H1 (cell line): ENCODE results near the gene KDF1. TPM values are rescaled to one million over a fixed set of nuclear protein-coding genes. Genes with fewer than 3 reads are reported as not detected.

Source experiments
- CTCF ChIA-PET: fragments of 300-600 bp; sonication (Branson Sonifier 250); formaldehyde crosslinking; loops from one replicate; lab custom pipeline; 2021; ENCODE audit not compliant: partially characterized antibody; lab: Charles Lee
- POLR2A ChIA-PET: fragments of 300-600 bp; sonication (Branson Sonifier 250); formaldehyde crosslinking; loops from one replicate; lab custom pipeline; 2021; ENCODE audit warnings: inconsistent platforms; ENCODE audit not compliant: partially characterized antibody; lab: Charles Lee
- DNase-seq, 2 experiments: peaks; one replicate each; pipeline versions ENCODE4 v3.0.0 to v3.0.0-alpha.2; 2010 to 2022; ENCODE audit warnings: low spot score in 2 of 2, low read depth in 1 of 2, mixed read lengths in 1 of 2
- FAIRE-seq: peaks from 2 replicates; lab custom pipeline; 2011; peaks lifted over from hg19 to GRCh38; lab: Jason Lieb, UNC
- H2AFZ ChIP-seq: 2 replicates; pipeline ENCODE4 v1.8.1; 2012; ENCODE audit warnings: low read length, inconsistent platforms
- H2AK5ac ChIP-seq: 2 replicates; pipeline ENCODE4 v1.6.1; 2013; ENCODE audit warnings: low read depth, low read length
- H2BK120ac ChIP-seq: replicated peaks from 2 replicates; pipeline ENCODE3; 2013; ENCODE audit warnings: low read depth, low read length, inconsistent platforms
- H2BK12ac ChIP-seq: 2 replicates; pipeline ENCODE4 v1.6.1; 2013; ENCODE audit warnings: low read depth, low read length
- H2BK15ac ChIP-seq: 2 replicates; pipeline ENCODE4 v1.6.1; 2013; ENCODE audit warnings: low read length
- H2BK20ac ChIP-seq: 2 replicates; pipeline ENCODE4 v1.6.1; 2013; ENCODE audit warnings: low read length
- H2BK5ac ChIP-seq: 2 replicates; pipeline ENCODE4 v1.6.1; 2013; ENCODE audit warnings: low read depth, low read length
- H3K14ac ChIP-seq: 2 replicates; pipeline ENCODE4 v1.6.1; 2013; ENCODE audit warnings: inconsistent platforms; ENCODE audit not compliant: insufficient read length
- H3K18ac ChIP-seq: 2 replicates; pipeline ENCODE4 v1.6.1; 2013; ENCODE audit warnings: low read length; ENCODE audit errors: extremely low read depth
- H3K23ac ChIP-seq: 2 replicates; pipeline ENCODE4 v1.6.1; 2013; ENCODE audit warnings: inconsistent platforms; ENCODE audit not compliant: insufficient read length
- H3K23me2 ChIP-seq: 2 replicates; pipeline ENCODE4 v1.6.1; 2013; ENCODE audit warnings: low read depth, low read length
- H3K27ac ChIP-seq: 2 replicates; pipeline ENCODE4 v1.6.1; 2011; ENCODE audit warnings: low read depth, low read length, inconsistent platforms
- H3K27me3 ChIP-seq, 4 experiments: replicated peaks in 1 of 4; 1 replicate in 1 of 4; 2 replicates in 3 of 4; pipeline versions ENCODE4 v1.6.1 to v1.8.1; 2011 to 2013; ENCODE audit warnings: low read length in 3 of 4, mild to moderate bottlenecking in 3 of 4, inconsistent platforms in 2 of 4, mixed read lengths in 2 of 4, moderate library complexity in 1 of 4; ENCODE audit not compliant: control insufficient read depth in 3 of 4, insufficient read depth in 3 of 4; ENCODE audit errors: extremely low read depth in 1 of 4
- H3K36me3 ChIP-seq, 4 experiments: 2 replicates each; pipeline versions ENCODE4 v1.6.1 to v1.8.1; 2011 to 2013; ENCODE audit warnings: mild to moderate bottlenecking in 4 of 4, low read length in 3 of 4, moderate library complexity in 2 of 4, control low read depth in 1 of 4, inconsistent platforms in 1 of 4; ENCODE audit not compliant: insufficient read depth in 4 of 4, control insufficient read depth in 2 of 4
- H3K4ac ChIP-seq: replicated peaks from 2 replicates; pipeline ENCODE3; 2013; ENCODE audit warnings: low read length, low read depth, mixed read lengths, inconsistent platforms; ENCODE audit not compliant: insufficient read length
- H3K4me1 ChIP-seq, 4 experiments: replicated peaks in 1 of 4; 1 replicate in 1 of 4; 2 replicates in 3 of 4; pipeline versions ENCODE4 v1.6.1 to v1.8.1; 2011 to 2013; ENCODE audit warnings: low read length in 3 of 4, inconsistent platforms in 2 of 4, mixed read lengths in 1 of 4; ENCODE audit not compliant: insufficient read depth in 4 of 4, control insufficient read depth in 3 of 4
- H3K4me2 ChIP-seq, 2 experiments: 2 replicates each; pipeline versions ENCODE4 v1.6.1 to v1.8.1; 2011 to 2013; ENCODE audit warnings: low read depth in 2 of 2, low read length in 2 of 2, control low read depth in 1 of 2, inconsistent platforms in 1 of 2, mild to moderate bottlenecking in 1 of 2; ENCODE audit not compliant: insufficient read depth in 1 of 2
- H3K4me3 ChIP-seq, 4 experiments: fragments of 200-600, 300-600 bp in 1 of 4; sonication (generic), shearing (Covaris generic), sonication (Bioruptor Twin) in 1 of 4; 2 replicates each; pipeline versions ENCODE4 v1.5.1 to v1.8.1; 2011 to 2016; ENCODE audit warnings: low read length in 4 of 4, low read depth in 3 of 4, control low read depth in 2 of 4, inconsistent platforms in 2 of 4, mild to moderate bottlenecking in 2 of 4, mixed read lengths in 1 of 4, moderate library complexity in 1 of 4; ENCODE audit not compliant: insufficient read depth in 2 of 4; ENCODE audit errors: extremely low read depth in 1 of 4
- H3K56ac ChIP-seq: replicated peaks from 2 replicates; pipeline ENCODE3; 2013; ENCODE audit warnings: low read depth, mild to moderate bottlenecking, mixed read lengths, low read length, inconsistent platforms; ENCODE audit not compliant: insufficient read length
- H3K79me1 ChIP-seq: 2 replicates; pipeline ENCODE4 v1.6.1; 2013; ENCODE audit warnings: low read depth, low read length, control low read depth
- H3K79me2 ChIP-seq, 2 experiments: 2 replicates each; pipeline versions ENCODE4 v1.6.1 to v1.8.1; 2012 to 2013; ENCODE audit warnings: low read length in 2 of 2, mild to moderate bottlenecking in 2 of 2, inconsistent platforms in 1 of 2; ENCODE audit not compliant: insufficient read depth in 2 of 2, control insufficient read depth in 1 of 2
- H3K9ac ChIP-seq, 4 experiments: replicated peaks in 1 of 4; 1 replicate in 1 of 4; 2 replicates in 3 of 4; pipeline versions ENCODE4 v1.6.1 to v1.8.1; 2011 to 2013; ENCODE audit warnings: low read depth in 3 of 4, low read length in 3 of 4, control low read depth in 2 of 4, mild to moderate bottlenecking in 2 of 4, moderate library complexity in 2 of 4, inconsistent platforms in 1 of 4; ENCODE audit errors: extremely low read depth in 1 of 4
- H3K9me3 ChIP-seq, 2 experiments: 2 replicates each; pipeline versions ENCODE4 v1.6.1 to v1.8.1; 2012 to 2013; ENCODE audit warnings: mild to moderate bottlenecking in 2 of 2, moderate library complexity in 2 of 2, control low read depth in 1 of 2, inconsistent platforms in 1 of 2, low read depth in 1 of 2, low read length in 1 of 2, mixed read lengths in 1 of 2; ENCODE audit not compliant: insufficient read depth in 2 of 2
- H4K20me1 ChIP-seq, 2 experiments: replicated peaks in 1 of 2; 2 replicates each; pipeline versions ENCODE3 to v1.8.1; 2011 to 2013; ENCODE audit warnings: inconsistent platforms in 2 of 2, low read length in 2 of 2, mild to moderate bottlenecking in 1 of 2; ENCODE audit not compliant: insufficient read depth in 2 of 2, control insufficient read depth in 1 of 2
- H4K5ac ChIP-seq: 2 replicates; pipeline ENCODE4 v1.6.1; 2013; ENCODE audit warnings: low read length, low read depth, mixed read lengths, inconsistent platforms; ENCODE audit not compliant: insufficient read length
- H4K8ac ChIP-seq: 2 replicates; pipeline ENCODE4 v1.8.0; 2013; ENCODE audit warnings: mild to moderate bottlenecking, moderate library complexity, low read length, inconsistent platforms; ENCODE audit not compliant: insufficient read depth; ENCODE audit errors: extremely low read depth
- H4K91ac ChIP-seq: replicated peaks from 2 replicates; pipeline ENCODE3; 2013; ENCODE audit warnings: low read length, mixed read lengths, inconsistent platforms; ENCODE audit not compliant: insufficient read length
- GABPA ChIP-seq: IDR thresholded peaks from 2 replicates; pipeline ENCODE4 v1.6.1; 2011; ENCODE audit warnings: mild to moderate bottlenecking, low read length, moderate library complexity, borderline replicate concordance; ENCODE audit not compliant: insufficient read depth
- KDM1A ChIP-seq: fragments of 200-600, 300-600 bp; sonication (generic); IDR thresholded peaks from 2 replicates; pipeline ENCODE4 v1.7.1; 2016; ENCODE audit warnings: mild to moderate bottlenecking, low read length, borderline replicate concordance
- NANOG ChIP-seq: IDR thresholded peaks from 2 replicates; pipeline ENCODE4 v1.6.1; 2011; ENCODE audit warnings: low read length, low read depth, mild to moderate bottlenecking, inconsistent platforms; ENCODE audit not compliant: insufficient read depth, poor library complexity, severe bottlenecking
- WGBS, 2 experiments: shearing (Covaris generic) in 1 of 2; methylation state at CpG; one replicate each; pipeline versions ENCODE4 v1.1.6 to v1.1.7; 2013 to 2015; ENCODE audit warnings: low lambda C conversion rate in 2 of 2, mixed read lengths in 2 of 2, inconsistent platforms in 1 of 2, low coverage in 1 of 2, missing lambda C conversion rate in 1 of 2; ENCODE audit not compliant: insufficient replicate concordance in 2 of 2, insufficient coverage in 1 of 2, insufficient read length in 1 of 2; ENCODE audit errors: extremely low coverage in 1 of 2, missing lambda C conversion rate in 1 of 2; 5-methylcytosine and 5-hydroxymethylcytosine counted together
- polyA plus RNA-seq, 7 experiments: library from polyadenylated mRNA; depleted of rRNA in 3 of 7; stranded (reverse) in 5 of 7; unstranded in 2 of 7; fragments of >200 nt in 5 of 7; fragments of 200-250 nt in 2 of 7; gene quantifications; 1 replicate in 5 of 7; 2 replicates in 1 of 7; 4 replicates in 1 of 7; pipeline versions ENCODE4 v1.2.1 to v1.2.3, GENCODE V29; 2011 to 2013; ENCODE audit warnings: missing spikeins in 2 of 7, mixed read lengths in 2 of 7
- total RNA-seq: library from RNA; stranded (reverse); fragmentation: NEBNext Ultra II Directional; extraction: Animal tissue kit (Norgen Biotek cat#: 25700); gene quantifications from 2 replicates; pipeline ENCODE4 v1.2.1, GENCODE V29; 2021

The KDF1 gene
- total and polyA plus RNA-seq, 2 of the 8 experiments (the other 6 are each of a cell fraction or from before 2014, with no cell fraction given): 16.9 to 37.5 TPM

DNA sequence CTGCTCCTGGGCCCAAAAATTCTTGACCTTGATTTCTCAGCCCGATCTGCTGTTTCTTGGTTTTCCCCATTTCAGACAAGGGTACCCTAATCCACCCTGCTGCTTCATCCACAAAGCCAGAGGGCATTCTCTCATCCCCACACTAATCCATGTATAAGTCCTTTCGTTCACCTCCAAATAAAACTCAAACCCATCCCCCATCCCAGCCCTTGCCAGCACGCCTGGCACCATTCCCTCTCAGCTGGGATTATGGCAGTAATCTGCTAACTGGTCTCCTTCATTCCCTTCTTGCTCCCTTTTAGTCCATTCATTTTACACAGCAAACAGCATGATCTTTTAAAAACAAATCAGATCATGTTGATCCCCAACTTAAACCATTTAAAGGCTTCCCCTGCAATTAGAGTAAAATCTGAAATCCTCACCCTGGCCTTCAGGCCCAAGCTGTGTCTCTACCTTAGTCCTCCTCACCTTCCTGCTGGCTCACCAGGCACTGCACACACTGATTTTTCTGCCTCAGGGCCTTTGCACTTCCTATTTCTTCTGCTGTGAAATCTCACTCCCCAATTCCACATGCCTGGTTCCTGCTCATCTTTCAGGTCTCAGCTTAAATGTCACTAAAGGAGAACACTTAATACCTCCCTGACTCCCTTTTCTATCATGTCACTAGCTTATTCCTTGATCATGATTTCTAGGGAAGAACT is 21.0 kb upstream of the KDF1 start:
- POLR2A ChIA-PET: interaction anchor here (1.0 to 42.2 kb wide), 2 partner anchors 21 to 41 kb away, joined by 3 to 1829 read pairs; partner anchors contain the start of genes KDF1, TENT5B and TRNP1

More for the DNA sequence above, 21.0 kb upstream of the KDF1 start:
- Histone ChIP-seq H3K9me3 (no peaks in the 10 kb centered on the region), H2AK5ac (no peak overlapping the region), H3K4me1 (no peaks in the 10 kb centered on the region), H3K23me2 (no peaks in the 10 kb centered on the region), H3K79me1 (no peaks in the 10 kb centered on the region), H3K27me3 (no peaks in the 10 kb centered on the region), H4K8ac (no peak overlapping the region), H4K20me1 (no peaks in the 10 kb centered on the region), H3K4ac (no peak overlapping the region), H3K56ac (no peak overlapping the region), H2BK15ac (no peak overlapping the region), H4K91ac (no peak overlapping the region), H3K23ac (no peak overlapping the region), H4K5ac (no peak overlapping the region), H3K14ac (no peak overlapping the region), H3K79me2 (no peaks in the 10 kb centered on the region), H3K18ac (no peak overlapping the region), H3K4me2 (no peak overlapping the region), H2BK12ac (no peak overlapping the region), H3K9ac (no peak overlapping the region), H2BK5ac (no peak overlapping the region), H3K4me3 (no peak overlapping the region), H2AFZ (no peak overlapping the region), H3K27ac (no peak overlapping the region), H2BK120ac (no peak overlapping the region), H2BK20ac (no peak overlapping the region), H3K36me3 (no peaks in the 10 kb centered on the region)
- TF ChIP-seq NANOG: no peak
- TF ChIP-seq GABPA: no peak
- TF ChIP-seq KDM1A: peak; percentile 15; the same call in 1 of the 2 replicates
- no peak for FAIRE-seq
- WGBS, 2 experiments: 82% methylated on average over 3 of the region's 3 CpGs; no CpG with 5 or more reads in 1 of the 2 experiments
- CTCF ChIA-PET: interaction anchor here (1.0 to 3.0 kb wide), 4 partner anchors 14 to 303 kb away, joined by 3 to 15 read pairs (median 7); partner anchors contain the start of gene KDF1
- DNase-seq: no peak
